PC-3 (cell line): ENCODE data around the gene NOL4L. TPM values are rescaled to one million over a fixed set of nuclear protein-coding genes. Genes with fewer than 3 reads are reported as not detected.

ENCODE experiments used
- ATAC-seq: fragments of 200-7000 bp; cut with Tn5 transposase; 2 replicates; pipeline ENCODE4 v1.9.1; 2020; ENCODE audit warnings: mild to moderate bottlenecking, moderate library complexity
- BruUV-seq: library from RNA; stranded (reverse); fragments of 400-500 nt; replicated peaks from 2 replicates; lab custom pipeline; 2021; lab: Mats Ljungman, UMichigan
- CTCF ChIA-PET: fragments of 300-600 bp; sonication (Branson Sonifier 250); formaldehyde crosslinking; loops from one replicate; lab custom pipeline; 2022; ENCODE audit warnings: antibody characterized with exemption; lab: Charles Lee
- POLR2A ChIA-PET: fragments of 300-600 bp; sonication (Branson Sonifier 250); formaldehyde crosslinking; loops from one replicate; lab custom pipeline; 2022; ENCODE audit warnings: antibody characterized with exemption; ENCODE audit not compliant: unreplicated experiment; lab: Charles Lee
- DNase-seq: peaks from one replicate; pipeline ENCODE4 v3.0.0-alpha.2; 2015
- H2AFZ ChIP-seq: fragments of 300-600 bp; sonication (generic); 2 replicates; pipeline ENCODE4 v1.6.0; 2016; ENCODE audit warnings: antibody characterized with exemption, low read length
- H3F3A ChIP-seq: fragments of 300-600 bp; sonication (generic); one replicate; pipeline ENCODE4 v1.6.0; 2017; ENCODE audit warnings: antibody characterized with exemption, low read length, control low read depth, mild to moderate bottlenecking; ENCODE audit not compliant: unreplicated experiment
- H3K27ac ChIP-seq: fragments of 300-600 bp; sonication (generic); 2 replicates; pipeline ENCODE4 v1.5.1; 2016; ENCODE audit warnings: mild to moderate bottlenecking, low read length
- H3K27me3 ChIP-seq: fragments of 300-600 bp; sonication (generic); 2 replicates; pipeline ENCODE4 v1.6.1; 2016; ENCODE audit warnings: low read length, mixed read lengths
- H3K36me3 ChIP-seq: fragments of 300-600 bp; sonication (generic); 2 replicates; pipeline ENCODE4 v1.6.1; 2016; ENCODE audit warnings: low read depth, mixed run types, low read length, mixed read lengths
- H3K4me1 ChIP-seq: fragments of 300-600 bp; sonication (generic); 2 replicates; pipeline ENCODE4 v1.5.1; 2016; ENCODE audit warnings: low read length; ENCODE audit not compliant: insufficient read depth
- H3K4me2 ChIP-seq: fragments of 300-600 bp; sonication (generic); 2 replicates; pipeline ENCODE4 v1.6.0; 2016; ENCODE audit warnings: low read length
- H3K4me3 ChIP-seq: fragments of 300-600 bp; sonication (generic); 2 replicates; pipeline ENCODE4 v1.5.1; 2016; ENCODE audit warnings: mild to moderate bottlenecking, low read length, mixed read lengths
- H3K79me2 ChIP-seq: fragments of 300-600 bp; sonication (generic); 2 replicates; pipeline ENCODE4 v1.6.1; 2017; ENCODE audit warnings: low read length, mixed read lengths
- H3K9ac ChIP-seq: fragments of 300-600 bp; sonication (generic); 2 replicates; pipeline ENCODE4 v1.6.0; 2016; ENCODE audit warnings: mild to moderate bottlenecking, low read length
- H3K9me2 ChIP-seq: fragments of 300-600 bp; sonication (generic); replicated peaks from 2 replicates; pipeline ENCODE4 v1.6.1; 2016; ENCODE audit warnings: mixed run types, low read length, mixed read lengths
- H3K9me3 ChIP-seq: fragments of 300-600 bp; sonication (generic); 2 replicates; pipeline ENCODE4 v1.6.1; 2016; ENCODE audit warnings: low read length, mixed read lengths
- H4K20me1 ChIP-seq: fragments of 300-600 bp; sonication (generic); 2 replicates; pipeline ENCODE4 v1.6.1; 2016; ENCODE audit warnings: low read length, mixed read lengths
- CTCF ChIP-seq: fragments of 300-600 bp; sonication (generic); conservative IDR thresholded peaks from 2 replicates; pipeline ENCODE4 v1.5.1; 2017; ENCODE audit warnings: antibody characterized with exemption, low read depth, mild to moderate bottlenecking, low read length
- EZH2 ChIP-seq: fragments of 300-600 bp; sonication (generic); IDR thresholded peaks from one replicate; pipeline ENCODE4 v1.6.1; 2017; ENCODE audit warnings: antibody characterized with exemption, mild to moderate bottlenecking, low read length; ENCODE audit not compliant: unreplicated experiment
- EZH2phosphoT487 ChIP-seq: fragments of 300-600 bp; sonication (generic); IDR thresholded peaks from 2 replicates; pipeline ENCODE4 v1.6.1; 2018; ENCODE audit warnings: mild to moderate bottlenecking, antibody characterized with exemption, low read length, borderline replicate concordance
- intact Hi-C: fragments of 100-400 bp; cut with micrococcal nuclease; formaldehyde crosslinking; loops from 2 replicates; pipeline ENCODE4 v1.9.0; 2023
- total RNA-seq: library from RNA; depleted of rRNA; stranded (reverse); fragments of >200 nt; gene quantifications from 2 replicates; pipeline ENCODE4 v1.2.3, GENCODE V29; 2014

Gene NOL4L
- total RNA-seq, 1 experiment from 2014 or later: 7.3 TPM

- Histone ChIP-seq H3K36me3 (no peaks in the 10 kb centered on the region), H3K27ac (no peak overlapping the region), H2AFZ (no peak overlapping the region), H3F3A (no peaks in the 10 kb centered on the region), H3K79me2 (peaks cover 16% of the 10 kb centered on the region), H3K4me2 (no peak overlapping the region), H3K9me3 (no peaks in the 10 kb centered on the region), H3K9ac (no peak overlapping the region), H3K27me3 (no peaks in the 10 kb centered on the region), H3K9me2 (no peaks in the 10 kb centered on the region), H3K4me1 (peaks cover 22% of the 10 kb centered on the region), H4K20me1 (no peaks in the 10 kb centered on the region), H3K4me3 (no peak overlapping the region)
- intact Hi-C loops: no loop called here
- CTCF ChIA-PET: no interaction called here
- ATAC-seq (no peak), DNase-seq (no peak)
- TF ChIP-seq EZH2: no peak
- no peak for TF ChIP-seq CTCF
- POLR2A ChIA-PET: no interaction called here
- no TSS peak for BruUV-seq
Observed at GRCh38 chr20:32473231-32474008, 111.7 kb downstream of the NOL4L start.

DNA sequence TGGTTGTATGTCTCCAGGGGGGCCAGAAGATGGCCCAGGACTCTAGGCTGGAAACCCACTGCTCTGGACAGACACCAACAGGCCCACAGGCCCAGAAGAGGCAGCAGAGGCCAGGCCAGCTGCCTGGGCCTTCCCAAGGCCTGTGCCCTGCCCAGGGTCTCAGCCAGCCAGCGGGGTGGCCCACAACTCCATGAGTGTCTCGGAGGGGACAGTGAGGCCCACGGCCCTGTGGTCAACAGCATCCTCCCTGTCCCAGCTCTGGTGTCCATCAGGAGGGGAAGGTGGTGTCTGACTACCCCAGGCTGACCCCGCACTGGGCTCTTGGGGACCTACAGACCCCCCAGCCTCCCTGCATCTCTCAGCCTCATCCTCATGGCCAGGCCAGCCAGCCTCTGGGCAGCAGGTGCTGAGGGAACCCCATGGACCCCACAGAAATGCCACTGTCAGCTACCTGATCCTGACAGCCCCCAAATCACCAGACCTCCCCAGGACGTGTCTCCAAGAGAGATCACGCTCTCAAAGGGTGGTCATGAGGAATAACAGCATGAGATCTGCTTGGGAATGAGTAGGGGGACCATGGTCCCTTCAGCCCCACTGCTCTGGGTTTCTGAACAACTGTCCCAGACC, 112.4 kb downstream of the NOL4L start:
- intact Hi-C loops: no loop called here
- Histone ChIP-seq H3K79me2 (peaks cover 16% of the 10 kb centered on the region), H3K36me3 (no peaks in the 10 kb centered on the region), H2AFZ (no peak overlapping the region), H3K4me3 (no peak overlapping the region), H3F3A (no peaks in the 10 kb centered on the region), H3K9ac (no peak overlapping the region), H3K9me3 (no peaks in the 10 kb centered on the region), H3K27ac (no peak overlapping the region), H4K20me1 (no peaks in the 10 kb centered on the region), H3K27me3 (no peaks in the 10 kb centered on the region), H3K4me2 (no peak overlapping the region), H3K9me2 (no peaks in the 10 kb centered on the region), H3K4me1 (peaks cover 22% of the 10 kb centered on the region)
- no peak for ATAC-seq
- ChIA-PET POLR2A (no interaction called here), CTCF (no interaction called here)
- DNase-seq: no peak
- TF ChIP-seq EZH2phosphoT487: no peak
- no peak for TF ChIP-seq CTCF
- no peak for TF ChIP-seq EZH2
- no TSS peak for BruUV-seq

- Histone ChIP-seq H2AFZ (no peak overlapping the region), H4K20me1 (no peaks in the 10 kb centered on the region), H3K4me2 (no peak overlapping the region), H3K4me1 (peaks cover 16% of the 10 kb centered on the region), H3K79me2 (peaks cover 4% of the 10 kb centered on the region), H3K4me3 (no peak overlapping the region), H3K27ac (no peak overlapping the region), H3K27me3 (no peaks in the 10 kb centered on the region), H3K36me3 (no peaks in the 10 kb centered on the region), H3F3A (no peaks in the 10 kb centered on the region), H3K9me2 (no peaks in the 10 kb centered on the region), H3K9me3 (no peaks in the 10 kb centered on the region), H3K9ac (no peak overlapping the region)
- intact Hi-C loops: no loop called here
- no peak for TF ChIP-seq EZH2phosphoT487
- TF ChIP-seq CTCF: no peak
- no peak for TF ChIP-seq EZH2
- DNase-seq: no peak
- POLR2A ChIA-PET: no interaction called here
- BruUV-seq: no TSS peak
- no peak for ATAC-seq
- CTCF ChIA-PET: no interaction called here
Observed at GRCh38 chr20:32470940-32471339, 114.2 kb downstream of the NOL4L start.
